Left hindlimb (tissue), 1 donor: Measurements from ENCODE around the gene TP53.

Experiments used
- DNase-seq: peaks from one replicate; pipeline ENCODE4 v3.0.0-alpha.2; 2018

Gene TP53

DNA sequence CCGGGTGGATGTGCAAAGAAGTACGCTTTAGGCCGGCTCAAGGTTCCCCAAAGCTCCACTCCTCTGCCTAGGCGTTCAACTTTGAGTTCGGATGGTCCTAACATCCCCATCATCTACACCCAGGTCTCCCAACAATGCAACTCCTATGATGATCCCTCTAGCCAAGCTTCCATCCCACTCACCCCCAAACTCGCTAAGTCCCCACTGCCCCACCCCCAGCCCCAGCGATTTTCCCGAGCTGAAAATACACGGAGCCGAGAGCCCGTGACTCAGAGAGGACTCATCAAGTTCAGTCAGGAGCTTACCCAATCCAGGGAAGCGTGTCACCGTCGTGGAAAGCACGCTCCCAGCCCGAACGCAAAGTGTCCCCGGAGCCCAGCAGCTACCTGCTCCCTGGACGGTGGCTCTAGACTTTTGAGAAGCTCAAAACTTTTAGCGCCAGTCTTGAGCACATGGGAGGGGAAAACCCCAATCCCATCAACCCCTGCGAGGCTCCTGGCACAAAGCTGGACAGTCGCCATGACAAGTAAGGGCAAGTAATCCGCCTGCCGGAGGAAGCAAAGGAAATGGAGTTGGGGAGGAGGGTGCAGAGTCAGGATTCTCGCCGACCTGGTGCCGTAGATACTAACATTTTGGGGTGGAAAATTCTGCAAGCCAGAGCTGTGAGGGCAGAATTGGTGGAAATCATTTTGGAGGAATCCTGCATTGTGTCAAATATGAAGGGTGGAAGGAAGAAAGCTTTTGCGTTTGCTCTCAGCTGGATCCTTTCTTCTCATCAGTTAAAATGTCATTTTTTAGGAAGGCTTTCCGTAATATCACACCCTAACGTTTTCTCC is at the start of gene TP53:
Gene TP53 (minus strand): TSS at position 419 of the 836 bp plus-strand sequence. CDS start 10,896 bp downstream, outside the sequence.
- DNase-seq: peak; percentile 91

DNA sequence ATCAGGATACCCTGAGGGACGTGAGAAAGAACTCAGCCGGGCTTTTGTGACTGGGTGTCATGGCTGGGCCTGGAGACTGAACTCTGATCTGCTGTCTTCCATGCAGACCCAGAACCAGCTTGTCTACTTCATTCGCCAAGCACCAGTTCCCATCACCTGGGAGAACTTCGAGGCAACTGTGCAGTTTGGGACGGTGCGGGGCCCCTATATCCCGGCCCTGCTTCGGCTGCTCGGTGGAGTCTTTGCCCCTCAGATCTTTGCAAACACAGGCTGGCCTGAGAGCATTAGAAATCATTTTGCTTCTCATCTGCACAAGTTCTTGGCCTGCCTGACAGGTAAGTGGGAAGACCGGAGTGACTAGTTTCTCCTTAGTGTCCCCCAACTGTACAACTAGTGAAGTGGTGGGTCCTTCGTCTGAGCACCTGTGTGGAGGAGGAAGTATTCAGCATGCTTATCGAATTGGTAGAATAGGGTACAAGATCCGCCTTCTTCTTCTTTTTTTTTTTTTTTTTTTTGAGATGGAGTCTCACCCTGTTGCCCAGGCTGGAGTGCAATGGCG is 45.8 kb upstream of the TP53 start:
- no peak for DNase-seq

DNA sequence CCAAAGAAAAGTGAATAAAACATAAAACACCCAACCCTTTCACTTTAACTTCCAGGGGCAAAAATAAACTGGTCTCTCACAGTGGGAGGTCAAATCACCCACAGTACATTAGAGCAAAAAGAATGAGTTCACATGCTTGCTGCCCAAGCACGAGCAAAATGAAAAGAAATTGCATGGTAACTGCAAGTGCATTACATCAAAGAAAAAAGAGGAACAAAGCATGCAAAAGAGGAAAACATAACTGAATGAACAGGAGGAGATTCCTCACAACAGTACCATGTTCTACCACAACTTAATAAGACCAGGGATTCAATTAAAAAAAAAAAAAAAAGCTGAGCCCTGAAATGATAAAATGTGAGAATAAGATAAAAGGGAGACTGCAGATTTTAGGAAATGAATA is 42.5 kb upstream of the TP53 start:
- no peak for DNase-seq

DNA sequence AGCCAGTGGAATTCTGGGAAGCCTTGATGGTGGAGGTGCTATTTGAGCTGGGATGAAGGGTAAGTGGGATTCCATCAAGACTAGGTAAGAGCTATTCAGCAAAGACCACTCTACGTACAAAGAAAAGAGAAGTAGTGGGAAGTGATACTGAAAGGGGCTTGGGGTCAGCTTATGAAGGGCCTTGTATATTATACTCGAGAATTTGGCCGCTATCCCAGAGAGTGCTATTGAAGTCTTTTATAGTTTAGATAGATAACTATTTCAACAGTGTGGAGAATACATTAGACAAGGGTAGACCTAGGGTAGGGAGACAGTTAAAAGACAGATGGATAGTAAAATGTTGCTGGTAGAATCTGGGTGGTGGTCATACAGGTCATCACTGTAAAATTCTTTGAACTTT is 40.6 kb upstream of the TP53 start:
- DNase-seq: no peak

DNA sequence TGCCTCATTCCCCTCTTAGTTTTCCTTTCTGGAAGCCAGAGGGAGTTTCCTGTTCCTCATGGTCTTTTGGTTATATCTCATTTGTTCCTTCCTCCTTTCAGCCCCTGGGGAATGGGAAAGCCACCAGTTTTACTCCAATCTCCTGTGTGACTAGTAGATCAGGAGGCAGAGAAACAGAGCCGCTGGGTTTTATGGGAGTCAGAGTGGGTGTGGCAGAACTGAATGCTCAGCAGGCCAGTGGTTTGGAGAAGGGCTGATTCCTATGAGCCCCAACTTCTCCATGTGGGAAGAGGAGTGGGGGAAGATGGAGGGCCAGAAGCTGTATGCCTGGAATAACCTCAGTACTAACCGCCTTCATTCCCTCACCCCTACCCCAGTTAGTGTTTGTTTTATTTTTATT is 34.3 kb upstream of the TP53 start:
- no peak for DNase-seq

DNA sequence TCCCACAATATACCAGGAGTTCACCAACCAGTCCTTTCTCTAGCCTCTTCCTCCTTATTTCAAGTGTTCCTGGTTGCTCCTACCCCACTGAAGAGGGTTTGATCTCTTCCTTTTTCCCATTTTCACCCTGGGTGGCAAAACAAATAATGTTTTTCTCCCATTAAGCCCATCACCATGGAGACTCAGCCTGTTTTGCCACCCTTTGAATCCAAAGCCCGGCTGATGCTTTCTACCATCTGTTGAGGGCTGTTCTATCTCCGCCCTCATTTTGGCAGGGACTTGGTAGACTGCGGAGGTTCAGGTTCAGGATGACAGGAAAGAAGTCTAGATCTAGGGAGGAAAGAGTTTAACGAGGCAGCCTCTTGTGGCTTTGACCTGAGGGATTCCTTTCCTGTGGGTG is 32.8 kb upstream of the TP53 start:
- DNase-seq: no peak

DNA sequence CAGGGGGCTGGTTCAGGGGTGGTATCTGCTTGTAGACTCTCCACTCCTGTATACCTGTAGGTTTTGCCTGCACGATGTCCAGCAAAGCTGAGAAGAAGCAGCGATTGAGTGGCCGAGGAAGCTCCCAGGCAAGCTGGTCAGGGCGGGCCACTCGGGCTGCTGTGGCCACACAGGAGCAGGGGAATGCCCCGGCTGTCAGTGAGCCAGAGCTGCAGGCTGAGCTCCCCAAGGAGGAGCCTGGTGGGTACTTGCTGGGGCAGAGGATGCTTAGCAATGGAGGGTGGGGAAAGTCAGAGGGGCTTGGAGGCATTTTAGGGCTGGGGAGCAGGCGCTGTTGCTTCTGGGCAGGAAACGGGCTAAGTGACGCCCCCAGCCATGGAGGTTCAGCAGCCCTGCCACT is 32.4 kb upstream of the TP53 start:
- DNase-seq: no peak

DNA sequence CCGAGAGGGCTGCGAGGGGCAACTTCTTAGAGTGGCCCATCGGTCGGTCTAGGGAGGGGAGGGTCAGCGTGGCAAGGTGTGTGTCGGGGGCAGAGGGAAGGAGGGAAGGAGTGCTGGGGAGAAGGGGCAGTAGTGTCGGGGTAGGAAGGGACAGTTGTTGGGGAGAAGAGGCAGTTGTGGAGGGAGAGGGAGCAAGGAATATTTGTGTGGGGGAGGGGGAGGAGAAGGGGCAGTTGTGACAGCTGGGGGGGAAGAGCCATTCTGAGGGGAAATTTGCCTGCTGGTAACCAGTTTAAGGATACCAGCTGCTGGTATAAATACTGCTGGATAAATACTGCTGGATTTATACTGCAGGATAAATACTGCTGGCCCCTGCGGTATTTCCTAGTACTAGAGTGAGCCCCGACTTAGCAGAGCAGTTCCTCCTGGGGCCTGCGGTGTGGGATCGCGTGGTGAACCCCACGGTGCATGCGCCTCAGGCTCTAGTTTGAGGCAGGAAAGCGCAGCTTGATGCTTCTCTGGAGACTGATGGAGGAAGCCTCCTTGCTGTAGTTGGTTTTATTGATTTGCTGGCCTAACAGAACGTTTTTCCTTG is 30.6 kb upstream of the TP53 start:
- no peak for DNase-seq

DNA sequence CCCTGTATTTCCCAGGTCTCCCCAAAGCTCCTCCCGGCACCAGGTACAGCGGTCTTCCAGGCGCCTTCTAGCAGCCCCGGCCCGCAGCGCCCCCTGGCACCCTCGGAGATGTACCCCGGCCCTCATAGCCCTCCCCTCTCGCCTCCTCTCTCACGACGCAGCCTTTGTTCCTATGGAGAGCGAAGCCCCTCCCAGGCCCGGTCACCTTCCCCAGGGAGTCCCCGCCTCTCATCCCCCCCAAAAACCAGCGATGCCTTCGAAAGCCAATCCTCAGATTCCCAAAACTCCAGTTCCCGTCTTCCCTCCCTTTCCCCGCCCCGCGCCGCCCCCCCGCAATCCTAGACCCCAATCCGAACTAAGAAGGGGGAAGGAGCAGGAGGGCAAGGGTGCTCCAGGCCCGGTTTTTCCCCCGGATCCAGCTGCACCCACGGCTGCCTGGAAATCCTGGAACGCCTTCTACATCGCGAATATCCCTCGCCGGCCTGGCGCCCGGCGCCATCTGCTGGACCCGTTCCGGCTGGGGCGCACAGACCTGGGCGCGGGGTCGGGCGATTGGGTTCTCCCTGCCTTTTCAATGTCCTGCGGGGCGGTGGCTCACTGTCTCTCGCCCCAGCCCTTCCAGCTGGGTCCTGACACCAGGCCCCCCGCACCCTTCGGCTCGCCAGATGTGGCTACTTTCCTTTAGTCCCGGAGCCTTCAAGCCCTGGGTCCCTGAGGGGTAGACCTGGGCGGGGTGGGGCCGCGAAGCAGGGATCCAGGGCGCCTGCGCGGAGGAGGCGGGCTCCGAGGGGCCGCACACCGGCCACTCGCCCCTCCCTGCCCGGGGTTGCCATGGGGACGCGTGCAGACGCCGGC is 29.8 kb upstream of the TP53 start, which contains the start of gene DNAH2:
Gene DNAH2 (plus strand): TSS at position 844 of the 855 bp plus-strand sequence. CDS start 1,991 bp downstream, outside the sequence.
- peak; percentile 93 for DNase-seq

DNA sequence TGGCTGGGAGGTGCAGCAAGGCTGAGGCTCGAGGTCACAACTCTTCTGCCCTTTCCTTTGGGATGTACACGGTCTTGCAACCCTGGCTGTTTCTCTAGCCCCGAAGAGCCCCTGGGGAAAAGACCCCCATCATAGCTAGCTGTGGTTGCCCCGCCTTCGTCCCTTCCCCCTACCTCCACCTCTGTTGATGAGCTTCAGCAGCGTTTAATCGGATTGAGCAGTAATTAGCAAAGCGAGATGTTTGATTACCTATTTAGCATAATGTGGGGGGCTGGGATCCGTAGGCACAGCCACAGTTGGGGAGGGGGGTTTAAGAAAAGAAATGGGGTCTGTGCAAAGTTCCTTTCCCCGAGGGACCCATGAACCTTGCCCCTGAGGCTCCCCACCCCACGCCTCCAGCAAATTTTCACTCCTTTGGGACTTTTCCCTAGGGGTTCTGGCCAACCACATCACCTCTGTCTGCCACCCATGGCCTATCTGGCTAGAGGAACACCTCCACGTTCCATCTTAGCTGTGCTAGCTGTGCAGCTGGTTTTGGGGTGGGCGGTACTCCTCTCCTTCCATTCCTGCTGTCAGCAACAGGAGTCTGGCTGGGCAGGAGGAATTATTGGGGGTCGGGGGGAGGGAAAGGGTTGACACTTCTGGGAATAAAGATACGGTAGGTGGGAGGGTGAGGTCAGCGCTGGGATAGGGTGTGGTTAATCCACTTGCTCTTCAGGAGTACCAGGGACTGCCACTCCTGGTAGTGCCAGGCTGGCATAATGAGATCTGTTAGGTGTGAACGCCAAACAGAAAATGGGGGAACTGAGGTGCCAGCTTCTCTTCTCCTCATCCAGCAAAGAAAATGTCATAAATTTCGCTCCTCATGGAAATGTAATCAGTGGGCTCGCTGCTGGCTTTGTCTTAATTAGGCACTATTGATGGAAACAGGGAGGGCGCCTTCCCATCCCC is 28.9 kb upstream of the TP53 start:
- DNase-seq: no peak

DNA sequence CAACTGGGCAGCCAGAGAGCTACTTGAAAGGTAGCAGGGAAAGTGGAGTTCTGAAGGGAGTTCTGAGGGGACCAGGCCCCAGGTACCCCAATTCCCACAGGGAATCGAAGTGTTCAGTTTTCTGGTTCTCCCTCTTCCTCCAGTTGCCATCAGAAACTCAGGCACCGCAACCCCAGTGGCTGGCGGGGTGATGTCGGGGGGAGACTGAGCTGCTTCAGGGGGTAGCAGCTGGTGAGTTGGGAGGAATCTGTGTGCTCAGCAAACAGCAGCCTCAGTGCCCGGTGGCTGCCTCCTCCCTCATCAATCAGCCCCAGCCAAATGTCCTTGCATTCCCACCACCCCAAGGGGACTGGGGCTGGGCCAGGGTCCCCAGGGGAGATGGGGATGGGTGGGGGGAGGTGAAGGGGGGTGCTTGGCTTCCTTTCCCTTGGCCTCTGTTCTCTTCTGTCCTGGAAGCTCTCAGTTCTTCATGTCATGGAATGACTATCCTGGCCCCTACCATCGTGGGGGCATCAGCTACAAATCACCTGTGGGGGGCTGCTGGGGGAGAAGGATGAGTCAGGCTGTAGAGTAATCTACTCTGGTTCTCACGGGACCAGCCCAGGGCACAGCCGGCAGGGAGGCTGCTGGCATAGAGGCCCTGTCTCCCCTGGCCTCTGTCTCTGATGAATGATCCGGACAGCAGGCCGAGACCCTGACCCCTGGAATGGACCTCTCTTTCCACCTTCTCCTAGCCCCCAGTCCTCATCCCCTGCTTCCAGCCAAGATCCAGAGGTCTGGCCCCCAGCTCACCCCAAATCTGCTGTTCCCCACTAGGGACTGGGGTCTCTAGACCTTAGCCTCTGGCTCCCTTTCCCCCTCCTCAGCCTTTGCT is 27.7 kb upstream of the TP53 start:
- DNase-seq: no peak

DNA sequence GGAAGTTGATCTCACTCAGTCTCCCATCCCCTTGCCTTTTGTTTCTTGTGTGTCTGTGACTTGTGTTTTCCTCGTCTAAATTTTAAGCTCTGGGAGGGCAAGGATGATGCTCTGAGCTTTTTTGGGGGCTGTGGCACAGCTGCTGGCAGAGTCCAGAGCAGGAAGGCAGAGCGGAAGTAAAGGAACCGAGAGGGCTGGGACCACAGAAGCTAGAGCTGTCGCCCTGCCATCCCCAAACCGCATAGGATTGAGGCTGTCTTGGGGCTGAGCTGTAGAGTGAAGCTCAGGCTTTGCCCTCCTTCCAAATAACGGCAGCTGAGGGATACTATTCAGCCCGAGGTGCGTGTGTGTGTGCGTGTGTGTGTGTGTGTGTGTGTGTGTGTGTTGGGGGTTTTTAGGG is 26.5 kb upstream of the TP53 start:
- DNase-seq: no peak

DNA sequence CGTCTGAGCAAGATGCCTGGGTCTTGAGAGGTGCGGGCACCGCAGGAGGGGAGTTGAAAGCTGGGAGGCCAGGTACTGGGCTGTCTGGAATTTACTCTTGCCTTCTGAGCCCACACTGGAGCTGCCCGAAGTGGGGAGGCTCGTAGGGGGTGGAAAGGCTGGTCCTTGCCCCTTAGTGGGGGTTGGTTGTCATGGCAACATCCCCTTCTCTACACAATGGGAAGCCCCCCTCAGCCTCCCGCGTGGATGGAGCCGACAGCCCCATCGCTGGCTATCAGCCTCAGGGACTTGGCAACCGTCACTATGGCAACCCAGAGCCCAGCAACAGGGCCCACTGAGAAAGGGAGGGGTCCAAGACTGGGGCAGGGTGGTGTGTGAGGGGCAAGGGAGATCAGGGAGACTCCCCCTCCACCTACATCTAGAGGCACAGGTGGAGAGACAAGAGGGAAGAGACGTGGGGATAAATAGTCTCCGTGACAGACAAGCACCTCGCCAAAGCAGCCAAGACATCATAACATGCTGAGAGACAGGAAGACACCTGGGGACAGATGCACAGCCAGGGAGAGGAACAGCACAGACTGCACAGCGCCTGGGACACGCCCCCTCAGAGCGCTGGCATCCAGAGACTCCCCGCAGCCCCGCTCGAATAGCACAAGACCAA is 25.0 kb upstream of the TP53 start:
- DNase-seq: no peak

DNA sequence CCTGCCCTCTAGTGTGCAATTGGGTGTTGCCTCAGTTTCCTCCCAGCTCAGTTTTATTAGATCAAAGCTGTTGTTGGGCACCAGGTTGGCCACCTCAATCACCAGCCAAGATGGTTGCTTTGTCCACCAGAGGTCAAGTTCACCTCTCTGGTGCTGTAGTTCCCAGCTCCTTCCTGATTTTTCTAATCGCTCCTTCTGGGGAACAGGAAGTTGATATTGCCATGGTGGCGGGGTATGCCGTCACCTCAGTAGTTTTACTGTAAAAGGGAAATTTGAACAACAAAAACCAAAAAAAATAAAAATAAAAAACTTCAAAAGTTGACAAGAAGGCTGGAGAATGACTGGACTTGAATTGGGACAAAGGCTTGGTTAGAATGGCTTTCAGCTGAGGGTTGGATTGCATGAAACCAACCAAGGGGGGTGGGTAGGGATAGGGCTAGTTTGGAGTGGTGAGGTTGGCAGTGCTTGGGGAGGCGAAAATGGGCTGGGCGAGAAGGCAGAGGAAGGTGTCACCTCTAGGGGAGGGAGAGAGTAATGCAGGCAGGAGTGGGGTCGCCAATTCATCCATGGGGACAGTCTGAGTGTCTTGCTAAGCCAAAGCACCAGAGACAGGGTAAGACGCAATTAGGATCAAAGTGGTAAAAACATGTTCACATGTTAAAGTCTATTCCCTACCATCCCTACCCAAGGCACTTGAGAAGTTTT is 23.9 kb upstream of the TP53 start:
- DNase-seq: no peak

DNA sequence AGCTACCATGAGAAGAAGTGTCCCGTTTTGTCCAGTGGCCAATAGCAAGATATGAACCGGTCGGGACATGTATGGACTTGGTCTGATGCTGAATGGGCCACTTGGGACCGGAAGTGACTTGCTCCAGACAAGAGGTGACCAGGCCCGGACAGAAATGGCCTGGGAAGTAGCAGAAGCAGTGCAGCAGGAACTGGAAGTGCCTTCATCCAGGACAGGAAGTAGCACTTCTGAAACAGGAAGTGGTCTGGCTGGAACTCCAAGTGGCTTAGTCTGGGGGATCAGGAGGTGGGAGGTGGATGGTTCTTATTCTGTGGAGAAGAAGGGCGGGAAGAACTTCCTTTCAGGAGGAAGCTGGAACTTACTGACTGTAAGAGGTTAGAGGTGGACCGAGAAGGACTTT is 23.0 kb upstream of the TP53 start:
- DNase-seq: no peak

DNA sequence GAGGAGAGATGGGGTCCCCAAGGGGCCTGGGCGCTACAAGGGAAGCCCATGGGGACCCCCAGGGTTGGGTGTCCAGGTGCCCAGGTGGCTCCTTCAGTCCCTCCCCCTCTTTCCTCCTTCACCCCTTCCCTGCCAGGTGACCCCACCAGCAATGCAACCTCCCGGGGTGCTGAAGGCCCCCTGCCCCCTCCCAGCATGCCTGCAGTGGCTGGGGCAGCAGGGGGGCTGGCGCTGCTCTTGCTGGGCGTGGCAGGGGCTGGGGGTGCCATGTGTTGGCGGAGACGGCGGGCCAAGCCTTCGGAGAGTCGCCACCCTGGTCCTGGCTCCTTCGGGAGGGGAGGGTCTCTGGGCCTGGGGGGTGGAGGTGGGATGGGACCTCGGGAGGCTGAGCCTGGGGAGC is 21.7 kb upstream of the TP53 start:
- no peak for DNase-seq

DNA sequence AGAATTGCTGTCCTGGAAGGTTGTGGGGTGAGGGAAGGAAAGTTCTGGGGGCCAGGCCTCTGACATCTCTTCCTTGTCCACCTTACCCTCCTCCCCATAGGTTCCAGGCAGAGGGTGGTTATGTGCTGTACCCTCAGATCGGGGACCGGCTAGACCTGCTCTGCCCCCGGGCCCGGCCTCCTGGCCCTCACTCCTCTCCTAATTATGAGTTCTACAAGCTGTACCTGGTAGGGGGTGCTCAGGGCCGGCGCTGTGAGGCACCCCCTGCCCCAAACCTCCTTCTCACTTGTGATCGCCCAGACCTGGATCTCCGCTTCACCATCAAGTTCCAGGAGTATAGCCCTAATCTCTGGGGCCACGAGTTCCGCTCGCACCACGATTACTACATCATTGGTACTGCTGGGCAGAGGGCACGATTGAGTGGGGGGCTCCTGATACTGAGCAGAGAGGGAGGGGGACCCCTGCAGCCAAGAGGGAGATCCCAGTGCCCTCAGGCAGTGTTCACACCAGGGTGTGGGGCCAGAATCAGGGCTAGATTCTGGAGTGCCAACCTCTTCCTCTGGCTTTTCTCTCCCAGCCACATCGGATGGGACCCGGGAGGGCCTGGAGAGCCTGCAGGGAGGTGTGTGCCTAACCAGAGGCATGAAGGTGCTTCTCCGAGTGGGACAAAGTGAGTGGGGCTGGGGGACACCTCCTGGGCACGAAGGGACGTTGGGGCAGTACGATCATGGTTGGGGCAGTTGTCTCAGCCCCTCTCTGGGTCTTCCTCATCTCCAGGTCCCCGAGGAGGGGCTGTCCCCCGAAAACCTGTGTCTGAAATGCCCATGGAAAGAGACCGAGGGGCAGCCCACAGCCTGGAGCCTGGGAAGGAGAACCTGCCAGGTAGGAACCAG is 20.8 kb upstream of the TP53 start:
- no peak for DNase-seq

DNA sequence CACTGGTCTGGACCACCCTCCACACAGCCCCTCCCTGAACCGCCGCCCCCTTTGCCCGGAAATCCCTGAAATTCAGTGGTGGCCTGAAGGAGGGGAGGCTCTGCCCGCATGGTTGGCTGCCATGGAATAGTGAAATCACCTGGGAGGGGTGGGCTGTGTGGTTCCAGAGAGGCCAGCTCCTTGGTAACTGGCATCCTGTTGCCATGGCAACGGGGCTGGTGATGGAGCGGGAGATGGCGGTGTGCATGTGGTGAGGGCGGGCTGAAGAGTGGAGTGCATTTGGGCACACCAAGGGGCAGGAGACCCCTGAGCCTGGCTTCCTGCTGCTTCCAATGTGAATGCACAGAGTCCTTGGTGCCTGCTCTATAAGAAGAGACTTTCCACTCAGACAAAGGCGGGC is 20.2 kb upstream of the TP53 start:
- no peak for DNase-seq
